GM19193 (cell line): ENCODE data around the gene NTMT2.

ENCODE experiments used
- POLR2A ChIP-seq: IDR thresholded peaks from 4 replicates; pipeline ENCODE4 v1.6.1; 2011; ENCODE audit not compliant: insufficient read depth, insufficient read length; ENCODE audit errors: extremely low read depth

NTMT2 gene

GRCh38 chr1:170214117-170215032, 68.6 kb downstream of the NTMT2 start:
- TF ChIP-seq POLR2A = no peak

GRCh38 chr1:170215072-170215885, 69.5 kb downstream of the NTMT2 start:
- TF ChIP-seq POLR2A = no peak

DNA sequence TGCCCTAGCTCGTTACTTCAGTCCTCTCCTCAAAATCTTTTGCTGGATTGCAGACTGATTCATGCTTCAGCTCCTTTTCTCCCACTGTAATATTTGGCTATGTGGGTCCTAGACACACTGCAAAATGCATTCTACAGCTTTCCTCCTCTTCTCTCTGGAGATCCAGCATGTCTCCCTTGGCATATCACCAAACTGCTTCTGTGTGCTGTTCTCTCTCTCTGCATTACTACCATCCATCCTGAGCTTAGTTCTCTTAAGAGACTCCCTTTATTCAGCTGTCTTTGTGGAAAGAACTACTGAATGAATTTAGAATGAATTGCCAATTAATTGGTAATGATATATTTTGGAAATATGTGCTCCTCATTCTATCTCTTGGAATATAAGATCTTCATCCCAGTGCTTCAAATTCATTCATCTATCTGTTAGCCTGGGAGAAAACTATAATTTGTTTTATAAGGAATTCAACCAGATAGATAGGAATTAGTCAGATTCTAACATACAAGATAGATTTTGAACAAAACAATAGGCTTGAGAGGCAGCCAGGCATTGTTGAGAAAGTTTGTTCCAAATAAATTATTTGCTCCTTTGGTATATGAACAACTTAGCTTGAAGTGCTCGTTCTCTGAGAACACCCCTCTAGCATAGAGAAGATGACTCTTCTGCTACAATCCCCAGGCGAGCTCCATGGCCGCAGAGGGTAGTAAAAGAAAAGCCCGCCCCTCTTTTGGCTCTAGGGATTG, 71.9 kb downstream of the NTMT2 start:
- TF ChIP-seq POLR2A = no peak

DNA sequence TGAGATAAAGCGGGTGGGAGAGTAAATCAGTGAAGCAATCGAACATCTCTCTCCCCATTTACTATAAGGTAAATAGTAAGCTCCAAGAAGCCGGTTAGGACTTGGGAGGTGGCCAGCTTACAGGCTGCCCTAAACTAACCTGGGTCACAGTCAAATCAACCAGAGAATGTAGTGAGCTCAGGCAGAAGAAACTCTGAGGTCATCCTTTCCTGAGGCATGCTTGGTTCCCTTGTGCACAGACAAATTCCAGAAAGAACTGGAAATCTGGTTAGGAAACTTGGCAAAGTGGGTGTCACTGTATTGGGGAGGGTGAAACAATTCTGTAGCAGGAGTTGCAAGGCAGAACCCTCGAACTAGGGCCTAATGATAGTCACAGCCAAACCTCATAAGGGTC, 72.5 kb downstream of the NTMT2 start:
- TF ChIP-seq POLR2A = no peak
